ENCODE data around the gene MAL. TPM values are rescaled to one million over a fixed set of nuclear protein-coding genes. Genes with fewer than 3 reads are reported as not detected.

MAL gene
- total RNA-seq, 1 donor from 2014 or later = not detected

GRCh38 chr2:95058989-95059641, 33.6 kb downstream of the MAL start:
- peaks cover 47% of the 10 kb centered on the region for H3K27me3 Mint-ChIP-seq (ENCODE audit: unreplicated experiment)
- H3K36me3 Mint-ChIP-seq (ENCODE audit: unreplicated experiment) = no peaks in the 10 kb centered on the region
- no peak for DNase-seq (ENCODE audit: extremely low spot score, unreplicated experiment)
- no peaks in the 10 kb centered on the region for H3K4me1 Mint-ChIP-seq (ENCODE audit: unreplicated experiment)
- no peak overlapping the region for H3K27ac Mint-ChIP-seq (ENCODE audit: unreplicated experiment)
- H3K9me3 Mint-ChIP-seq (ENCODE audit: unreplicated experiment) = no peaks in the 10 kb centered on the region
- H3K4me3 Mint-ChIP-seq (ENCODE audit: unreplicated experiment) = no peak overlapping the region
- TF ChIP-seq, protein P1, sequence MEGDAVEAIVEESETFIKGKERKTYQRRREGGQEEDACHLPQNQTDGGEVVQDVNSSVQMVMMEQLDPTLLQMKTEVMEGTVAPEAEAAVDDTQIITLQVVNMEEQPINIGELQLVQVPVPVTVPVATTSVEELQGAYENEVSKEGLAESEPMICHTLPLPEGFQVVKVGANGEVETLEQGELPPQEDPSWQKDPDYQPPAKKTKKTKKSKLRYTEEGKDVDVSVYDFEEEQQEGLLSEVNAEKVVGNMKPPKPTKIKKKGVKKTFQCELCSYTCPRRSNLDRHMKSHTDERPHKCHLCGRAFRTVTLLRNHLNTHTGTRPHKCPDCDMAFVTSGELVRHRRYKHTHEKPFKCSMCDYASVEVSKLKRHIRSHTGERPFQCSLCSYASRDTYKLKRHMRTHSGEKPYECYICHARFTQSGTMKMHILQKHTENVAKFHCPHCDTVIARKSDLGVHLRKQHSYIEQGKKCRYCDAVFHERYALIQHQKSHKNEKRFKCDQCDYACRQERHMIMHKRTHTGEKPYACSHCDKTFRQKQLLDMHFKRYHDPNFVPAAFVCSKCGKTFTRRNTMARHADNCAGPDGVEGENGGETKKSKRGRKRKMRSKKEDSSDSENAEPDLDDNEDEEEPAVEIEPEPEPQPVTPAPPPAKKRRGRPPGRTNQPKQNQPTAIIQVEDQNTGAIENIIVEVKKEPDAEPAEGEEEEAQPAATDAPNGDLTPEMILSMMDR (IDR thresholded peaks at IDR 0.05) = no peak

DNA sequence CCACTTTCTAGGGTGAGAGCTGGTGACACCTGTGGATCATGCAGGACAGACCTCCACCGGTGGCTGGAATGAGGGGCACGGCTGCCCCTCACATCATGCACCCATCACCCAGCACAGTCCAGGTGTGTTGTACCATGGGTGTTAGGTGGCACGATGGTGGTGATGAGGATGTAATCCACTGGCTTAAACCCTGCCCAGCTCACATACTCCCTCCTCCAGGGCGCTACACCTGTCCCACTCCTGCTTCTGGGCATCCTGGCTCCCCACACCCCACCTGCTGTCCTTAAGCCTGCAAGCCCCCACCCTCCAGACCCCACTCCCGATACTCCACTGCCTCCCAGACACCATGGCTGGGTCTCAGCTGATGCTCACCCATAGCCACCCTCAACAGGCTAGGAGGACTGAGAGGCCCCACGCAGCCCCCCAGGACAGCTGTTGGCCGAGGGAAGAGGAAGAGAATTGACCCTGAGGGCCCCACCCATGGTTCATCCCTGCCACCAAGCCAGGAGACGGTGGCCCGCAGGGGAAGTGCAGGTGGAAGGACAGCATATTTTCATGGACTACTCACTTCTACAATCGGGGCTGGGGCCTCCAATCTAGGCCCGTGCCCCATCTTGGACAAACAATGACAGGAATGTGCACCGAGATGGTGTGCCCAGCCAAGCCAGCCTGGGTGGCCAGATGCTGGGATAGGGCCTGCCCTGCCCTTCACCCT, 34.3 kb downstream of the MAL start:
- TF ChIP-seq, protein P1 (IDR thresholded peaks at IDR 0.05) = no peak
- H3K36me3 Mint-ChIP-seq (ENCODE audit: unreplicated experiment) = no peaks in the 10 kb centered on the region
- no peaks in the 10 kb centered on the region for H3K9me3 Mint-ChIP-seq (ENCODE audit: unreplicated experiment)
- no peak overlapping the region for H3K4me3 Mint-ChIP-seq (ENCODE audit: unreplicated experiment)
- no peaks in the 10 kb centered on the region for H3K4me1 Mint-ChIP-seq (ENCODE audit: unreplicated experiment)
- no peak for DNase-seq (ENCODE audit: extremely low spot score, unreplicated experiment)
- H3K27ac Mint-ChIP-seq (ENCODE audit: unreplicated experiment) = no peak overlapping the region
- peaks cover 47% of the 10 kb centered on the region for H3K27me3 Mint-ChIP-seq (ENCODE audit: unreplicated experiment)

DNA sequence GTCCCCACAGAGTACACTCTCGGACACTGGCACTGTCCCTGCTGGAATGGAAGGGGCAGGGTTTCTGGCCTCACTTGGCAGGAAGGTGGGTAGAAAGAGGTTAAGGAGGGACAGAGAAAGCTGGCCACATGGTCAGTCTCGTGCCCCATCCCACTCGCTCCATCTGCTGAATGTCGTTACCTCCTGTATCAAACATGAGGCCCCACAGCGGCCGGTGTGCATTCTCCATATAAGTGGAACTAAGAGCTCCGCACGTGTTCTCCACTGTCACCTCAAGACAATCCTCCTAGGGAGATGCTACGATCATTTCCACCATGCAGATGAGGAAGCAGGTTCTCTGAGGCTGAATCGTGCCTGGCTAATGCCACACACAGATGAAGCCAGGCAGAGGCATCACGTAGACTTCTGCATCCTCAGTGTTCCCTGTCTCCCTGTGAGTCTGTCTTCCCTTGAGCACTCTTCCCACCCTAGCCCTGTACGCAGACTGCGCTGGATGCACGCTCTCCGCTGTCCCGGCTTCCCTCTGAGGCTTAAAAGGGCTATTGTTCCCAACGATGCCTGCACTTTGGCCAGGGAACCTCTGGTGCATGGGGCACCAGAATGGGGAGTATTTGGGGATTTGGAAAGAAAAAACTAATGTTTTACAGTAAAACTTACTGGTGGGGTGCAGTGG, 35.1 kb downstream of the MAL start:
- no peak overlapping the region for H3K4me3 Mint-ChIP-seq (ENCODE audit: unreplicated experiment)
- no peak overlapping the region for H3K27ac Mint-ChIP-seq (ENCODE audit: unreplicated experiment)
- no peak for DNase-seq (ENCODE audit: extremely low spot score, unreplicated experiment)
- peaks cover 45% of the 10 kb centered on the region for H3K27me3 Mint-ChIP-seq (ENCODE audit: unreplicated experiment)
- no peaks in the 10 kb centered on the region for H3K9me3 Mint-ChIP-seq (ENCODE audit: unreplicated experiment)
- no peaks in the 10 kb centered on the region for H3K36me3 Mint-ChIP-seq (ENCODE audit: unreplicated experiment)
- TF ChIP-seq, protein P1 (IDR thresholded peaks at IDR 0.05) = no peak
- H3K4me1 Mint-ChIP-seq (ENCODE audit: unreplicated experiment) = no peaks in the 10 kb centered on the region

- Mint-ChIP-seq H3K4me1 (ENCODE audit: unreplicated experiment) (no peaks in the 10 kb centered on the region), H3K27ac (ENCODE audit: unreplicated experiment) (no peak overlapping the region), H3K9me3 (ENCODE audit: unreplicated experiment) (no peaks in the 10 kb centered on the region), H3K27me3 (ENCODE audit: unreplicated experiment) (peaks cover 43% of the 10 kb centered on the region), H3K36me3 (ENCODE audit: unreplicated experiment) (no peaks in the 10 kb centered on the region), H3K4me3 (ENCODE audit: unreplicated experiment) (no peak overlapping the region)
- no peak for DNase-seq (ENCODE audit: extremely low spot score, unreplicated experiment)
- TF ChIP-seq, protein P1 (IDR thresholded peaks at IDR 0.05) = no peak
Measured at GRCh38 chr2:95061119-95061512, 35.6 kb downstream of the MAL start.

DNA sequence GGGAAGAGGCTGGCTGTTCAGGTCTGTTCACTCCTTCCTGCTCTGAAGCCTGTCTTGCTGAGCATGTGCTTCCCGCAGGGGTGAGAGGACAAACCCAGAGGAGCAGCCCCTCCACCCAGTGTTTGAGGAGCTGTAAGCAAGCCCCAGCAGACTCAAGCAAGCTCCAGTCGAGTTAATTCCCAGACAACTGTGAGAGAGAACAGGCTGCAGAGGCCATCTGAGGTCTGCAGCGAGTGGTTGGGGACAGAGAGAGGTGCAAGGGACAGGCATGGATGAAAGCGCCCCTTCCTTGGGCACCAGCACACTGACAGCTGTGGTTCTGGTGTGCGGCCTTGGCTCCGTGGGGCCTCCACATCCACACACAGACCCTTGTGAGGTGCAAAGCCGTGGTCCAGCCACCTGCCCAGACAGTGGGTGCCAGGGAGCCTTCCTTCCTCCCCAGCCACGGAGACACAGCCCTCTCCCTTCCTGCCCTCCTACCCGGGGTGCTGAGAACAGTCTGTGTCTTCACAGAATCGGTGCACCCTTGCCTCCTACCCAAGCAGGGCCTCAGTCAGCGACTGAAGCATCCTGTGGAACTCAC, 36.2 kb downstream of the MAL start:
- H3K4me3 Mint-ChIP-seq (ENCODE audit: unreplicated experiment) = no peak overlapping the region
- H3K27ac Mint-ChIP-seq (ENCODE audit: unreplicated experiment) = no peak overlapping the region
- H3K27me3 Mint-ChIP-seq (ENCODE audit: unreplicated experiment) = peaks cover 43% of the 10 kb centered on the region
- no peaks in the 10 kb centered on the region for H3K9me3 Mint-ChIP-seq (ENCODE audit: unreplicated experiment)
- H3K4me1 Mint-ChIP-seq (ENCODE audit: unreplicated experiment) = no peaks in the 10 kb centered on the region
- no peaks in the 10 kb centered on the region for H3K36me3 Mint-ChIP-seq (ENCODE audit: unreplicated experiment)
- TF ChIP-seq, protein P1 (IDR thresholded peaks at IDR 0.05) = no peak
- no peak for DNase-seq (ENCODE audit: extremely low spot score, unreplicated experiment)

Measured in osteocyte (in vitro differentiated cells).